ENCODE measurements around the gene HS3ST6. TPM values are rescaled to one million over a fixed set of nuclear protein-coding genes. Genes with fewer than 3 reads are reported as not detected.
A peak's percentile ranks its signal among the peaks of the same experiment; 100 is the strongest.

Gene HS3ST6
- polyA plus RNA-seq, 1 of the 3 experiments (the other 2 are of a cell fraction), result 0.03 TPM

GRCh38 chr16:1932050-1933028, 14.1 kb upstream of the HS3ST6 start:
- POLR2A ChIA-PET, result interaction anchor here (0.7 to 1.3 kb wide), 4 partner anchors 11 to 150 kb away, joined by 3 to 11 read pairs (median 3); partner anchors contain the start of genes MSRB1, RPS2 and SPSB3
- H3F3A ChIP-seq (replicated peaks; ENCODE audit: insufficient read depth), result no peaks in the 10 kb centered on the region
- H4K20me1 ChIP-seq (ENCODE audit: insufficient read depth), result no peaks in the 10 kb centered on the region
- no peaks in the 10 kb centered on the region for H3K79me2 ChIP-seq (ENCODE audit: insufficient read depth)
- peaks cover 0 to 17% of the 10 kb centered on the region in 2 experiments; a peak in 1 of 4 replicates for H3K4me1 ChIP-seq (ENCODE audit: control insufficient read depth in 1 of 2, insufficient read depth in 2 of 2, low read depth in 1 of 2, low read length in 1 of 2)
- no peak for DNase-seq
- no peak overlapping the region for H3K4me2 ChIP-seq
- H3K4me3 ChIP-seq (ENCODE audit: low read depth in 2 of 2, low read length in 1 of 2), result no peak overlapping the region
- no peaks in the 10 kb centered on the region for H3K9me2 ChIP-seq
- H2AFZ ChIP-seq (ENCODE audit: low read depth), result no peak overlapping the region
- CTCF ChIA-PET, result interaction anchor here (0.6 to 1.8 kb wide), 11 partner anchors 9 to 106 kb away, joined by 3 to 18 read pairs (median 4); partner anchors contain the start of genes FAHD1, HAGH and MSRB1
- peak; percentile 38; the same call in 1 of the 2 replicates for TF ChIP-seq SMC3 (IDR thresholded peaks at IDR 0.05; ENCODE audit: low read depth, low read length)
- 0 out of 4 replicates have a peak, but pooled peaks of 1 of the 2 experiments have one; percentile 18 for TF ChIP-seq EP300 (IDR thresholded peaks at IDR 0.05; ENCODE audit: borderline replicate concordance in 1 of 2, low read depth in 1 of 2, low read length in 1 of 2)
- no peak for TF ChIP-seq FOXJ3 (CRISPR knock-in tag; IDR thresholded peaks at IDR 0.05)
- TF ChIP-seq RAD21 (IDR thresholded peaks at IDR 0.05; ENCODE audit: low read length), result peak; percentile 48
- peak overlapping the region in 1 of 2 experiments; percentile 54; a peak in 1 of 4 replicates for H3K27ac ChIP-seq (ENCODE audit: low read depth in 2 of 2, low read length in 1 of 2)
- H3K27me3 ChIP-seq (ENCODE audit: insufficient read depth), result no peaks in the 10 kb centered on the region
- 81% methylated on average over 12 of the region's 19 CpGs for WGBS (ENCODE audit: low lambda C conversion rate)
- no peaks in the 10 kb centered on the region for H3K9me3 ChIP-seq
- no peak overlapping the region for H3K9ac ChIP-seq
- no peaks in the 10 kb centered on the region for H3K36me3 ChIP-seq (replicated peaks in 1 of 2; ENCODE audit: control insufficient read depth in 1 of 2, insufficient read depth in 2 of 2, low read length in 1 of 2)

GRCh38 chr16:1930338-1930720, 12.1 kb upstream of the HS3ST6 start:
- H3K27me3 ChIP-seq (ENCODE audit: insufficient read depth), result no peaks in the 10 kb centered on the region

More at GRCh38 chr16:1930338-1930720, 12.1 kb upstream of the HS3ST6 start:
- Histone ChIP-seq H3K4me2 (no peak overlapping the region), H4K20me1 (ENCODE audit: insufficient read depth) (no peaks in the 10 kb centered on the region), H3K4me3 (ENCODE audit: low read depth in 2 of 2, low read length in 1 of 2) (no peak overlapping the region), H3K36me3 (replicated peaks in 1 of 2; ENCODE audit: control insufficient read depth in 1 of 2, insufficient read depth in 2 of 2, low read length in 1 of 2) (no peaks in the 10 kb centered on the region), H2AFZ (ENCODE audit: low read depth) (no peak overlapping the region), H3K9ac (no peak overlapping the region), H3K27ac (ENCODE audit: low read depth in 2 of 2, low read length in 1 of 2) (no peak overlapping the region), H3K79me2 (ENCODE audit: insufficient read depth) (no peaks in the 10 kb centered on the region), H3F3A (replicated peaks; ENCODE audit: insufficient read depth) (no peaks in the 10 kb centered on the region), H3K4me1 (ENCODE audit: control insufficient read depth in 1 of 2, insufficient read depth in 2 of 2, low read depth in 1 of 2, low read length in 1 of 2) (peaks cover 0 to 17% of the 10 kb centered on the region in 2 experiments; a peak in 1 of 4 replicates), H3K9me3 (no peaks in the 10 kb centered on the region), H3K9me2 (no peaks in the 10 kb centered on the region)
- ChIA-PET POLR2A (no interaction called here), CTCF (interaction anchor here (0.6 to 5.2 kb wide), 28 partner anchors 9 to 838 kb away, joined by 3 to 137 read pairs (median 7); partner anchors contain the start of genes HS3ST6, MEIOB, MSRB1 and NDUFB10)
- WGBS (ENCODE audit: low lambda C conversion rate), result 66% methylated on average over 4 of the region's 10 CpGs
- DNase-seq, result no peak
- no peak for TF ChIP-seq NFIC (IDR thresholded peaks at IDR 0.05; ENCODE audit: borderline replicate concordance)
- TF ChIP-seq PBX3 (IDR thresholded peaks at IDR 0.05), result no peak
- TF ChIP-seq USF2 (IDR thresholded peaks at IDR 0.05; ENCODE audit: borderline replicate concordance, low read depth, low read length), result no peak
- no peak for TF ChIP-seq CHD2 (IDR thresholded peaks at IDR 0.05; ENCODE audit: low read length, partially characterized antibody)
- TF ChIP-seq MAX (IDR thresholded peaks at IDR 0.05; ENCODE audit: low read depth), result no peak

Measured in SK-N-SH (cell line).